ENCODE results near the gene GLIS1.

The GLIS1 gene

DNA sequence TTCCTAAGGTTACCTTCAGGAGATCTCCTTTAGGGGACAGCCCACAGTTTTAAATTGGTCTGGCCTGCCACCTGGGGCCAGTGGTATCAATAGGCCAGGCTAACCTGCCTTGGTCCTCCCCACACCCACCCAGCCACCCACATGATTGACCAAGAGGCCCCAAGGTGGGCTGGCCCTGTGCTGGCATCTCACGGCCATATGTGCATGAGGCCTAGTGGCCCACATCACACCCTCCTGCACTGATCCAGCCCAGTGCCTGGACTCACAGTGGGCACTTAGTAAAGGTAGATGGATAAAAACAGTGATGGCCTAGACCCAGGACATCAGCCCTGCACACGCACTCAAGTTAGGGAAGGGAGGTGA lies 197.7 kb downstream of the GLIS1 start:
- Histone ChIP-seq H3K36me3 (ENCODE audit: insufficient read depth, low read length) (no peaks in the 10 kb centered on the region), H3K27ac (ENCODE audit: low read depth, low read length) (no peak overlapping the region), H3K4me3 (ENCODE audit: low read length) (no peak overlapping the region), H3K27me3 (ENCODE audit: insufficient read depth, low read length) (no peaks in the 10 kb centered on the region), H3K4me1 (ENCODE audit: insufficient read depth, low read length) (no peaks in the 10 kb centered on the region), H3K9ac (ENCODE audit: low read depth, low read length) (no peak overlapping the region), H3K9me3 (ENCODE audit: insufficient read depth, low read depth, low read length) (no peaks in the 10 kb centered on the region)
- 93% methylated on average over 1 of the region's 2 CpGs for WGBS

GRCh38 chr1:53540604-53541262 lies 198.2 kb downstream of the GLIS1 start:
- WGBS = 96% methylated on average over 14 of the region's 14 CpGs
- Histone ChIP-seq H3K27me3 (ENCODE audit: insufficient read depth, low read length) (no peaks in the 10 kb centered on the region), H3K4me3 (ENCODE audit: low read length) (no peak overlapping the region), H3K9me3 (ENCODE audit: insufficient read depth, low read depth, low read length) (no peaks in the 10 kb centered on the region), H3K27ac (ENCODE audit: low read depth, low read length) (no peak overlapping the region), H3K36me3 (ENCODE audit: insufficient read depth, low read length) (no peaks in the 10 kb centered on the region), H3K4me1 (ENCODE audit: insufficient read depth, low read length) (no peaks in the 10 kb centered on the region), H3K9ac (ENCODE audit: low read depth, low read length) (no peak overlapping the region)

- no peaks in the 10 kb centered on the region for H3K9me3 ChIP-seq (ENCODE audit: insufficient read depth, low read depth, low read length)
- H3K4me3 ChIP-seq (ENCODE audit: low read length) = no peak overlapping the region
- no peaks in the 10 kb centered on the region for H3K4me1 ChIP-seq (ENCODE audit: insufficient read depth, low read length)
- H3K9ac ChIP-seq (ENCODE audit: low read depth, low read length) = no peak overlapping the region
- WGBS = 78% methylated on average over 22 of the region's 22 CpGs
- H3K27me3 ChIP-seq (ENCODE audit: insufficient read depth, low read length) = no peaks in the 10 kb centered on the region
- H3K36me3 ChIP-seq (ENCODE audit: insufficient read depth, low read length) = no peaks in the 10 kb centered on the region
- no peak overlapping the region for H3K27ac ChIP-seq (ENCODE audit: low read depth, low read length)
Observed at GRCh38 chr1:53539711-53540603, 199.0 kb downstream of the GLIS1 start.

DNA sequence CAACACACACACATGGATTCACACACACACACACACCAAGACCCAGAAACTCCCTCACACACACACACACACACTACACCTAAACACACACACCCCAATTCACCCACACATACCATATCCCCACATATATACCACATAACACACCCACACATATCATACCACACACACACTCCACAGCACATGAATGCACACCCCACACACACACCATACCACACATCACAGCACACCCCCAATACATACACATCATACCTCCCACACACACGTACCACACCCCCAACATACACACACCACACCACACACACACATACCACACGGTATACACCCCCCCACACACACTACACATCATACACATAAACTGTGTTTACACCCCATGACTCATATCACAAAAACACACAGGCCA lies 199.7 kb downstream of the GLIS1 start:
- no peak overlapping the region for H3K27ac ChIP-seq (ENCODE audit: low read depth, low read length)
- H3K36me3 ChIP-seq (ENCODE audit: insufficient read depth, low read length) = no peaks in the 10 kb centered on the region
- no peak overlapping the region for H3K9ac ChIP-seq (ENCODE audit: low read depth, low read length)
- no peak overlapping the region for H3K4me3 ChIP-seq (ENCODE audit: low read length)
- 92% methylated on average over 2 of the region's 2 CpGs for WGBS
- H3K27me3 ChIP-seq (ENCODE audit: insufficient read depth, low read length) = no peaks in the 10 kb centered on the region
- H3K9me3 ChIP-seq (ENCODE audit: insufficient read depth, low read depth, low read length) = no peaks in the 10 kb centered on the region
- no peaks in the 10 kb centered on the region for H3K4me1 ChIP-seq (ENCODE audit: insufficient read depth, low read length)

- Histone ChIP-seq H3K9ac (ENCODE audit: low read depth, low read length) (no peak overlapping the region), H3K9me3 (ENCODE audit: insufficient read depth, low read depth, low read length) (no peaks in the 10 kb centered on the region), H3K4me1 (ENCODE audit: insufficient read depth, low read length) (no peaks in the 10 kb centered on the region), H3K4me3 (ENCODE audit: low read length) (no peak overlapping the region), H3K27me3 (ENCODE audit: insufficient read depth, low read length) (no peaks in the 10 kb centered on the region), H3K27ac (ENCODE audit: low read depth, low read length) (no peak overlapping the region), H3K36me3 (ENCODE audit: insufficient read depth, low read length) (no peaks in the 10 kb centered on the region)
- 90% methylated on average over 6 of the region's 6 CpGs for WGBS
Observed at GRCh38 chr1:53536606-53537005, 202.4 kb downstream of the GLIS1 start.

GRCh38 chr1:53535846-53536245 lies 203.1 kb downstream of the GLIS1 start:
- Histone ChIP-seq H3K27ac (ENCODE audit: low read depth, low read length) (no peak overlapping the region), H3K9ac (ENCODE audit: low read depth, low read length) (no peak overlapping the region), H3K4me1 (ENCODE audit: insufficient read depth, low read length) (no peaks in the 10 kb centered on the region), H3K9me3 (ENCODE audit: insufficient read depth, low read depth, low read length) (no peaks in the 10 kb centered on the region), H3K4me3 (ENCODE audit: low read length) (no peak overlapping the region), H3K36me3 (ENCODE audit: insufficient read depth, low read length) (no peaks in the 10 kb centered on the region), H3K27me3 (ENCODE audit: insufficient read depth, low read length) (no peaks in the 10 kb centered on the region)
- 93% methylated on average over 7 of the region's 7 CpGs for WGBS

DNA sequence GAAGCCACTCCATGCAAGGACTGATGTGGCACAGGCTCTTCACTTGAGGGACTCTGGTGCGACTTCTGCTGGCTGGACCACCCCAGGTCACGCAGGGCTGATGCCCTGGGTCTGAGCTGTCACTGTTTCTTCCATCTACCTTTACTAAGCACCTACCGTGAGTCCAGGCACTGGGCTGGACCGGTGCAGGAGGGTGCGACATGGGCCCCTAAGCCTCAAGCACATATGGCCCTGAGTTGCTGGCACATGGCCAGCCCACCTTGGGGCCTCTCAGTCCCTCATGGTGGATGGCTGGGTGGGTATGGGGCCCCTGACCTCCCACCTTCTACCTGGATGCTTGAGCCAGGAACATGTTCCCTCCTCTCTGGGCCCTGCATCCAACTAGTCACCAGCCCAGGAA lies 203.7 kb downstream of the GLIS1 start:
- H3K9ac ChIP-seq (ENCODE audit: low read depth, low read length) = no peak overlapping the region
- no peaks in the 10 kb centered on the region for H3K9me3 ChIP-seq (ENCODE audit: insufficient read depth, low read depth, low read length)
- H3K36me3 ChIP-seq (ENCODE audit: insufficient read depth, low read length) = no peaks in the 10 kb centered on the region
- no peak overlapping the region for H3K4me3 ChIP-seq (ENCODE audit: low read length)
- no peaks in the 10 kb centered on the region for H3K4me1 ChIP-seq (ENCODE audit: insufficient read depth, low read length)
- H3K27me3 ChIP-seq (ENCODE audit: insufficient read depth, low read length) = no peaks in the 10 kb centered on the region
- WGBS = 94% methylated on average over 5 of the region's 5 CpGs
- H3K27ac ChIP-seq (ENCODE audit: low read depth, low read length) = no peak overlapping the region

GRCh38 chr1:53532912-53533311 lies 206.1 kb downstream of the GLIS1 start:
- H3K9me3 ChIP-seq (ENCODE audit: insufficient read depth, low read depth, low read length) = no peaks in the 10 kb centered on the region
- H3K27me3 ChIP-seq (ENCODE audit: insufficient read depth, low read length) = no peaks in the 10 kb centered on the region
- H3K27ac ChIP-seq (ENCODE audit: low read depth, low read length) = no peak overlapping the region
- H3K9ac ChIP-seq (ENCODE audit: low read depth, low read length) = no peak overlapping the region
- no peak overlapping the region for H3K4me3 ChIP-seq (ENCODE audit: low read length)
- whole genome bisulfite sequencing = 88% methylated on average over 4 of the region's 4 CpGs
- no peaks in the 10 kb centered on the region for H3K4me1 ChIP-seq (ENCODE audit: insufficient read depth, low read length)
- no peaks in the 10 kb centered on the region for H3K36me3 ChIP-seq (ENCODE audit: insufficient read depth, low read length)

DNA sequence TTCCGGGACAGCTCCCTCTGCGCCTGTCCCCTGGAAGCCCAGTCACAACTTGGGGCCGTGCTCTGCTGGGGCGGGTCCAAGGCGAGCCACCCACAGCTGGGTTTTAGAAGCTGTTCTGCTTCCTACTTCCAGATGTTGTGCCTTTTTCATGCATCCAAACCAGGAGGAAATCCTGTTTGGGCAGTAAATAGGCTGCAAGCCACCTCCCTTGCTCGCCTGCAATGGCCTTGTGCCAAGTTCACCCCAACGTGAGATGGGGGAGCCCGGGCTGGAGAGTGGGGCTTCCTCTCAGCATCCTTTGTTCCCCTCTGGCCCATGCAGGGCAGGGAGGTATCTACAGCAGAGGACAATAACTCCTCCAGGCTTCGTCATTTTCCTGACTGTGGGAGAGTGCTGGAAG lies 206.6 kb downstream of the GLIS1 start:
- H3K9ac ChIP-seq (ENCODE audit: low read depth, low read length) = no peak overlapping the region
- H3K36me3 ChIP-seq (ENCODE audit: insufficient read depth, low read length) = no peaks in the 10 kb centered on the region
- no peaks in the 10 kb centered on the region for H3K4me1 ChIP-seq (ENCODE audit: insufficient read depth, low read length)
- WGBS = 90% methylated on average over 9 of the region's 9 CpGs
- no peaks in the 10 kb centered on the region for H3K9me3 ChIP-seq (ENCODE audit: insufficient read depth, low read depth, low read length)
- peaks cover 2% of the 10 kb centered on the region; the same call in 1 of the 2 replicates for H3K27me3 ChIP-seq (ENCODE audit: insufficient read depth, low read length)
- H3K4me3 ChIP-seq (ENCODE audit: low read length) = no peak overlapping the region
- no peak overlapping the region for H3K27ac ChIP-seq (ENCODE audit: low read depth, low read length)

GRCh38 chr1:53530550-53530949 lies 208.4 kb downstream of the GLIS1 start:
- Histone ChIP-seq H3K4me3 (ENCODE audit: low read length) (no peak overlapping the region), H3K36me3 (ENCODE audit: insufficient read depth, low read length) (no peaks in the 10 kb centered on the region), H3K27ac (ENCODE audit: low read depth, low read length) (no peak overlapping the region), H3K9me3 (ENCODE audit: insufficient read depth, low read depth, low read length) (no peaks in the 10 kb centered on the region), H3K9ac (ENCODE audit: low read depth, low read length) (no peak overlapping the region), H3K4me1 (ENCODE audit: insufficient read depth, low read length) (0 out of 2 replicates have a peak, but pooled peaks cover 3% of the 10 kb centered on the region), H3K27me3 (ENCODE audit: insufficient read depth, low read length) (peaks cover 7% of the 10 kb centered on the region; the same call in 1 of the 2 replicates)
- WGBS = 91% methylated on average over 5 of the region's 5 CpGs

DNA sequence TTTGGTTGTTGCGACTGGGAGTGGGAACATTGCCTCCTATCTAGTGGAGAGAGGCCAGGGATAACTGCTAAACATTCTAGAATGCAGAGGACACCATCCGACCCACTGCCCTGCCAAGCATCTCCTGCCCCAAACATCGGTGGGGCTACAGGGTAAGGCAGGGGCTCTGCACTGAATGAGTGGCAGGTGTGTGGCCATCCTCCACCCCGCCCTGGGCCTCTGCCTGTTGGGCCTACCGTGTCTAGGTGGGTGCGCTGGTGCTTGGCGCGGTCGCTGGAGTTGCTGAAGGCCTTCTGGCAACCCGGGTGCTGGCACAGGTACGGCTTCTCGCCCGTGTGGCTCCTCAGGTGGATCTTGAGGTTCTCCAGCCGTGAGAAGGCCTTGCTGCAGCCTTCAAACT lies 209.4 kb downstream of the GLIS1 start:
- 95% methylated on average over 14 of the region's 14 CpGs for WGBS
- no peaks in the 10 kb centered on the region for H3K36me3 ChIP-seq (ENCODE audit: insufficient read depth, low read length)
- H3K4me1 ChIP-seq (ENCODE audit: insufficient read depth, low read length) = 0 out of 2 replicates have a peak, but pooled peaks cover 3% of the 10 kb centered on the region
- no peak overlapping the region for H3K9ac ChIP-seq (ENCODE audit: low read depth, low read length)
- H3K9me3 ChIP-seq (ENCODE audit: insufficient read depth, low read depth, low read length) = no peaks in the 10 kb centered on the region
- H3K4me3 ChIP-seq (ENCODE audit: low read length) = no peak overlapping the region
- H3K27ac ChIP-seq (ENCODE audit: low read depth, low read length) = no peak overlapping the region
- peaks cover 7% of the 10 kb centered on the region; the same call in 1 of the 2 replicates for H3K27me3 ChIP-seq (ENCODE audit: insufficient read depth, low read length)

Data from HUES64 (cell line).